H1 (cell line): ENCODE measurements around the gene PACSIN2. TPM values are rescaled to one million over a fixed set of nuclear protein-coding genes. Genes with fewer than 3 reads are reported as not detected.

Source experiments
- CTCF ChIA-PET: fragments of 300-600 bp; sonication (Branson Sonifier 250); formaldehyde crosslinking; loops from one replicate; lab custom pipeline; 2021; ENCODE audit not compliant: partially characterized antibody; lab: Charles Lee
- POLR2A ChIA-PET: fragments of 300-600 bp; sonication (Branson Sonifier 250); formaldehyde crosslinking; loops from one replicate; lab custom pipeline; 2021; ENCODE audit warnings: inconsistent platforms; ENCODE audit not compliant: partially characterized antibody; lab: Charles Lee
- DNase-seq, 2 experiments: peaks; one replicate each; pipeline versions ENCODE4 v3.0.0 to v3.0.0-alpha.2; 2010 to 2022; ENCODE audit warnings: low spot score in 2 of 2, low read depth in 1 of 2, mixed read lengths in 1 of 2
- FAIRE-seq: peaks from 2 replicates; lab custom pipeline; 2011; peaks lifted over from hg19 to GRCh38; lab: Jason Lieb, UNC
- H2AFZ ChIP-seq: 2 replicates; pipeline ENCODE4 v1.8.1; 2012; ENCODE audit warnings: low read length, inconsistent platforms
- H2AK5ac ChIP-seq: 2 replicates; pipeline ENCODE4 v1.6.1; 2013; ENCODE audit warnings: low read depth, low read length
- H2BK120ac ChIP-seq: replicated peaks from 2 replicates; pipeline ENCODE3; 2013; ENCODE audit warnings: low read depth, low read length, inconsistent platforms
- H2BK12ac ChIP-seq: 2 replicates; pipeline ENCODE4 v1.6.1; 2013; ENCODE audit warnings: low read depth, low read length
- H2BK15ac ChIP-seq: 2 replicates; pipeline ENCODE4 v1.6.1; 2013; ENCODE audit warnings: low read length
- H2BK20ac ChIP-seq: 2 replicates; pipeline ENCODE4 v1.6.1; 2013; ENCODE audit warnings: low read length
- H2BK5ac ChIP-seq: 2 replicates; pipeline ENCODE4 v1.6.1; 2013; ENCODE audit warnings: low read depth, low read length
- H3K14ac ChIP-seq: 2 replicates; pipeline ENCODE4 v1.6.1; 2013; ENCODE audit warnings: inconsistent platforms; ENCODE audit not compliant: insufficient read length
- H3K18ac ChIP-seq: 2 replicates; pipeline ENCODE4 v1.6.1; 2013; ENCODE audit warnings: low read length; ENCODE audit errors: extremely low read depth
- H3K23ac ChIP-seq: 2 replicates; pipeline ENCODE4 v1.6.1; 2013; ENCODE audit warnings: inconsistent platforms; ENCODE audit not compliant: insufficient read length
- H3K23me2 ChIP-seq: 2 replicates; pipeline ENCODE4 v1.6.1; 2013; ENCODE audit warnings: low read depth, low read length
- H3K27ac ChIP-seq: 2 replicates; pipeline ENCODE4 v1.6.1; 2011; ENCODE audit warnings: low read depth, low read length, inconsistent platforms
- H3K27me3 ChIP-seq, 4 experiments: replicated peaks in 1 of 4; 1 replicate in 1 of 4; 2 replicates in 3 of 4; pipeline versions ENCODE4 v1.6.1 to v1.8.1; 2011 to 2013; ENCODE audit warnings: low read length in 3 of 4, mild to moderate bottlenecking in 3 of 4, inconsistent platforms in 2 of 4, mixed read lengths in 2 of 4, moderate library complexity in 1 of 4; ENCODE audit not compliant: control insufficient read depth in 3 of 4, insufficient read depth in 3 of 4; ENCODE audit errors: extremely low read depth in 1 of 4
- H3K36me3 ChIP-seq, 4 experiments: 2 replicates each; pipeline versions ENCODE4 v1.6.1 to v1.8.1; 2011 to 2013; ENCODE audit warnings: mild to moderate bottlenecking in 4 of 4, low read length in 3 of 4, moderate library complexity in 2 of 4, control low read depth in 1 of 4, inconsistent platforms in 1 of 4; ENCODE audit not compliant: insufficient read depth in 4 of 4, control insufficient read depth in 2 of 4
- H3K4ac ChIP-seq: replicated peaks from 2 replicates; pipeline ENCODE3; 2013; ENCODE audit warnings: low read length, low read depth, mixed read lengths, inconsistent platforms; ENCODE audit not compliant: insufficient read length
- H3K4me1 ChIP-seq, 4 experiments: replicated peaks in 1 of 4; 1 replicate in 1 of 4; 2 replicates in 3 of 4; pipeline versions ENCODE4 v1.6.1 to v1.8.1; 2011 to 2013; ENCODE audit warnings: low read length in 3 of 4, inconsistent platforms in 2 of 4, mixed read lengths in 1 of 4; ENCODE audit not compliant: insufficient read depth in 4 of 4, control insufficient read depth in 3 of 4
- H3K4me2 ChIP-seq, 2 experiments: 2 replicates each; pipeline versions ENCODE4 v1.6.1 to v1.8.1; 2011 to 2013; ENCODE audit warnings: low read depth in 2 of 2, low read length in 2 of 2, control low read depth in 1 of 2, inconsistent platforms in 1 of 2, mild to moderate bottlenecking in 1 of 2; ENCODE audit not compliant: insufficient read depth in 1 of 2
- H3K4me3 ChIP-seq, 4 experiments: fragments of 200-600, 300-600 bp in 1 of 4; sonication (generic), shearing (Covaris generic), sonication (Bioruptor Twin) in 1 of 4; 2 replicates each; pipeline versions ENCODE4 v1.5.1 to v1.8.1; 2011 to 2016; ENCODE audit warnings: low read length in 4 of 4, low read depth in 3 of 4, control low read depth in 2 of 4, inconsistent platforms in 2 of 4, mild to moderate bottlenecking in 2 of 4, mixed read lengths in 1 of 4, moderate library complexity in 1 of 4; ENCODE audit not compliant: insufficient read depth in 2 of 4; ENCODE audit errors: extremely low read depth in 1 of 4
- H3K56ac ChIP-seq: replicated peaks from 2 replicates; pipeline ENCODE3; 2013; ENCODE audit warnings: low read depth, mild to moderate bottlenecking, mixed read lengths, low read length, inconsistent platforms; ENCODE audit not compliant: insufficient read length
- H3K79me1 ChIP-seq: 2 replicates; pipeline ENCODE4 v1.6.1; 2013; ENCODE audit warnings: low read depth, low read length, control low read depth
- H3K79me2 ChIP-seq, 2 experiments: 2 replicates each; pipeline versions ENCODE4 v1.6.1 to v1.8.1; 2012 to 2013; ENCODE audit warnings: low read length in 2 of 2, mild to moderate bottlenecking in 2 of 2, inconsistent platforms in 1 of 2; ENCODE audit not compliant: insufficient read depth in 2 of 2, control insufficient read depth in 1 of 2
- H3K9ac ChIP-seq, 4 experiments: replicated peaks in 1 of 4; 1 replicate in 1 of 4; 2 replicates in 3 of 4; pipeline versions ENCODE4 v1.6.1 to v1.8.1; 2011 to 2013; ENCODE audit warnings: low read depth in 3 of 4, low read length in 3 of 4, control low read depth in 2 of 4, mild to moderate bottlenecking in 2 of 4, moderate library complexity in 2 of 4, inconsistent platforms in 1 of 4; ENCODE audit errors: extremely low read depth in 1 of 4
- H3K9me3 ChIP-seq, 2 experiments: 2 replicates each; pipeline versions ENCODE4 v1.6.1 to v1.8.1; 2012 to 2013; ENCODE audit warnings: mild to moderate bottlenecking in 2 of 2, moderate library complexity in 2 of 2, control low read depth in 1 of 2, inconsistent platforms in 1 of 2, low read depth in 1 of 2, low read length in 1 of 2, mixed read lengths in 1 of 2; ENCODE audit not compliant: insufficient read depth in 2 of 2
- H4K20me1 ChIP-seq, 2 experiments: replicated peaks in 1 of 2; 2 replicates each; pipeline versions ENCODE3 to v1.8.1; 2011 to 2013; ENCODE audit warnings: inconsistent platforms in 2 of 2, low read length in 2 of 2, mild to moderate bottlenecking in 1 of 2; ENCODE audit not compliant: insufficient read depth in 2 of 2, control insufficient read depth in 1 of 2
- H4K5ac ChIP-seq: 2 replicates; pipeline ENCODE4 v1.6.1; 2013; ENCODE audit warnings: low read length, low read depth, mixed read lengths, inconsistent platforms; ENCODE audit not compliant: insufficient read length
- H4K8ac ChIP-seq: 2 replicates; pipeline ENCODE4 v1.8.0; 2013; ENCODE audit warnings: mild to moderate bottlenecking, moderate library complexity, low read length, inconsistent platforms; ENCODE audit not compliant: insufficient read depth; ENCODE audit errors: extremely low read depth
- H4K91ac ChIP-seq: replicated peaks from 2 replicates; pipeline ENCODE3; 2013; ENCODE audit warnings: low read length, mixed read lengths, inconsistent platforms; ENCODE audit not compliant: insufficient read length
- ASH2L ChIP-seq: fragments of 200-600, 300-600 bp; sonication (generic); IDR thresholded peaks from one replicate; pipeline ENCODE4 v1.7.1; 2017; ENCODE audit warnings: low read length
- CEBPB ChIP-seq: IDR thresholded peaks from 2 replicates; pipeline ENCODE4 v1.6.1; 2012; ENCODE audit warnings: low read depth, low read length
- CTBP2 ChIP-seq: IDR thresholded peaks from 2 replicates; pipeline ENCODE4 v1.7.0; 2011; ENCODE audit warnings: borderline replicate concordance, mild to moderate bottlenecking, moderate library complexity, mixed read lengths, low read length; ENCODE audit not compliant: insufficient read depth, insufficient read length
- CTCF ChIP-seq, 3 experiments: IDR thresholded peaks; 1 replicate in 2 of 3; 2 replicates in 1 of 3; pipeline versions ENCODE4 v1.5.1 to v1.6.1; 2011; ENCODE audit warnings: low read length in 3 of 3, mild to moderate bottlenecking in 3 of 3, inconsistent platforms in 2 of 3, low read depth in 1 of 3, moderate library complexity in 1 of 3; ENCODE audit not compliant: insufficient read depth in 1 of 3; ENCODE audit errors: control extremely low read depth in 1 of 3
- EGR1 ChIP-seq: IDR thresholded peaks from 2 replicates; pipeline ENCODE4 v1.6.1; 2011; ENCODE audit warnings: low read depth, low read length, borderline replicate concordance
- KDM1A ChIP-seq: fragments of 200-600, 300-600 bp; sonication (generic); IDR thresholded peaks from 2 replicates; pipeline ENCODE4 v1.7.1; 2016; ENCODE audit warnings: mild to moderate bottlenecking, low read length, borderline replicate concordance
- MAX ChIP-seq: IDR thresholded peaks from 2 replicates; pipeline ENCODE4 v1.6.1; 2012; ENCODE audit warnings: inconsistent platforms
- RAD21 ChIP-seq, 2 experiments: IDR thresholded peaks in 1 of 2; conservative IDR thresholded peaks in 1 of 2; 2 replicates each; pipeline ENCODE4 v1.6.1; 2011; ENCODE audit warnings: low read depth in 2 of 2, low read length in 2 of 2, improper control_type of control experiment in 1 of 2, inconsistent platforms in 1 of 2, mild to moderate bottlenecking in 1 of 2, moderate library complexity in 1 of 2
- SP2 ChIP-seq: IDR thresholded peaks from 2 replicates; pipeline ENCODE4 v1.6.1; 2012; ENCODE audit warnings: mild to moderate bottlenecking, low read length, inconsistent platforms
- WGBS, 2 experiments: shearing (Covaris generic) in 1 of 2; methylation state at CpG; one replicate each; pipeline versions ENCODE4 v1.1.6 to v1.1.7; 2013 to 2015; ENCODE audit warnings: low lambda C conversion rate in 2 of 2, mixed read lengths in 2 of 2, inconsistent platforms in 1 of 2, low coverage in 1 of 2, missing lambda C conversion rate in 1 of 2; ENCODE audit not compliant: insufficient replicate concordance in 2 of 2, insufficient coverage in 1 of 2, insufficient read length in 1 of 2; ENCODE audit errors: extremely low coverage in 1 of 2, missing lambda C conversion rate in 1 of 2; 5-methylcytosine and 5-hydroxymethylcytosine counted together
- polyA plus RNA-seq, 7 experiments: library from polyadenylated mRNA; depleted of rRNA in 3 of 7; stranded (reverse) in 5 of 7; unstranded in 2 of 7; fragments of >200 nt in 5 of 7; fragments of 200-250 nt in 2 of 7; gene quantifications; 1 replicate in 5 of 7; 2 replicates in 1 of 7; 4 replicates in 1 of 7; pipeline versions ENCODE4 v1.2.1 to v1.2.3, GENCODE V29; 2011 to 2013; ENCODE audit warnings: missing spikeins in 2 of 7, mixed read lengths in 2 of 7
- total RNA-seq: library from RNA; stranded (reverse); fragmentation: NEBNext Ultra II Directional; extraction: Animal tissue kit (Norgen Biotek cat#: 25700); gene quantifications from 2 replicates; pipeline ENCODE4 v1.2.1, GENCODE V29; 2021

PACSIN2 gene
- total and polyA plus RNA-seq, 2 of the 8 experiments (the other 6 are each of a cell fraction or from before 2014, with no cell fraction given): 44.8 to 64.2 TPM

GRCh38 chr22:43050995-43051394, 36.0 kb upstream of the PACSIN2 start:
- peak overlapping the region; percentile 47; the same call in 1 of the 2 replicates for H2AFZ ChIP-seq
- no peak for TF ChIP-seq EGR1
- no peak for TF ChIP-seq CTBP2
- TF ChIP-seq CTCF (IDR thresholded peaks at IDR 0.05; ENCODE audit: control extremely low read depth in 1 of 3, insufficient read depth in 1 of 3, low read depth in 1 of 3, low read length in 3 of 3): peak; percentile 71 to 74 (median 72)
- TF ChIP-seq ASH2L: no peak
- TF ChIP-seq SP2: no peak
- TF ChIP-seq RAD21 (IDR thresholded peaks at IDR 0.05 in 1 of 2, conservative IDR thresholded peaks at IDR 0.05 in 1 of 2; ENCODE audit: low read depth in 2 of 2, low read length in 2 of 2): peak; percentile 80 to 86
- peak; percentile 15; the same call in 1 of the 2 replicates for TF ChIP-seq MAX
- no peak for TF ChIP-seq KDM1A
- peak; percentile 49; the same call in 1 of the 2 replicates for TF ChIP-seq CEBPB

More at GRCh38 chr22:43050995-43051394, 36.0 kb upstream of the PACSIN2 start:
- H3K4me2 ChIP-seq: no peak overlapping the region
- no peaks in the 10 kb centered on the region for H4K20me1 ChIP-seq
- no peak overlapping the region for H2BK120ac ChIP-seq
- H3K23ac ChIP-seq: no peak overlapping the region
- peak; percentile 78 for FAIRE-seq
- no peaks in the 10 kb centered on the region for H3K79me2 ChIP-seq
- no peak overlapping the region for H3K27ac ChIP-seq
- H3K4me3 ChIP-seq: no peak overlapping the region
- no peak overlapping the region for H3K56ac ChIP-seq
- DNase-seq: peak; percentile 49 to 79
- ChIA-PET POLR2A (interaction anchor here (0.5 to 2.3 kb wide), 6 partner anchors 9 to 182 kb away, joined by 3 to 8 read pairs (median 3); partner anchors contain the start of gene PACSIN2), CTCF (interaction anchor here (0.6 to 5.7 kb wide), 31 partner anchors 9 to 975 kb away, joined by 3 to 47 read pairs (median 4); partner anchors contain the start of gene PACSIN2)
- 71% methylated on average over 10 of the region's 10 CpGs; no CpG with 5 or more reads in 1 of the 2 experiments for WGBS, 2 experiments
- H2BK20ac ChIP-seq: no peak overlapping the region
- no peak overlapping the region for H3K4ac ChIP-seq
- H3K79me1 ChIP-seq: no peaks in the 10 kb centered on the region
- H2AK5ac ChIP-seq: no peak overlapping the region
- H4K5ac ChIP-seq: no peak overlapping the region
- peak overlapping the region; percentile 60; the same call in 1 of the 2 replicates for H3K18ac ChIP-seq
- H3K27me3 ChIP-seq: no peaks in the 10 kb centered on the region
- H3K9me3 ChIP-seq: no peaks in the 10 kb centered on the region
- H3K14ac ChIP-seq: no peak overlapping the region
- no peaks in the 10 kb centered on the region for H3K36me3 ChIP-seq
- peak overlapping the region; percentile 10; the same call in 1 of the 2 replicates for H2BK5ac ChIP-seq
- H3K9ac ChIP-seq: no peak overlapping the region
- no peaks in the 10 kb centered on the region for H3K23me2 ChIP-seq
- H4K91ac ChIP-seq: no peak overlapping the region
- peak overlapping the region; percentile 46; the same call in 1 of the 2 replicates for H2BK12ac ChIP-seq
- peaks cover 0 to 2% (median 0%) of the 10 kb centered on the region in 4 experiments; a peak in 2 of 7 replicates for H3K4me1 ChIP-seq
- no peak overlapping the region for H2BK15ac ChIP-seq
- 0 out of 2 replicates have a peak overlapping the region, but pooled peaks have one; percentile 63 for H4K8ac ChIP-seq
